ENCODE results near the gene ARHGAP24.

DNA sequence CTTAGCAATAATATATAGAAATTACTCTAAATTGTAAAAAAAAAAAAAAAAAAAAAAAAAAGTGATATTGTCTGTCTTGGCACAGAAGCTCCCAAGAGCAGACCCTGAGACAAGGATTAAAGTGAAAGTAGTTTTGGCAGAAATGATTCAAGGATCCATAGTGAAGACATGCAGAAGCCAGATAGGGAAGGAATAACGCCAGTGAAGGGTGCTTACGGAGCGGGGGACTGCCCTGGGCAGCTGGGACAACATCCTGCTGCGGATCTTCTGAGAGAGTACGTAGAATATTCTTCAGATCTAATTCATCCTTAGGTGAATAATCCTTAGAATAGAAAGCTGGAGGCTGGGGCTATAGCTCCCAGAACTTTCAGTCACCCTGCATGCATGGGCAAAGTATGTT lies 39.8 kb downstream of the ARHGAP24 start:
- TF ChIP-seq, protein P1, sequence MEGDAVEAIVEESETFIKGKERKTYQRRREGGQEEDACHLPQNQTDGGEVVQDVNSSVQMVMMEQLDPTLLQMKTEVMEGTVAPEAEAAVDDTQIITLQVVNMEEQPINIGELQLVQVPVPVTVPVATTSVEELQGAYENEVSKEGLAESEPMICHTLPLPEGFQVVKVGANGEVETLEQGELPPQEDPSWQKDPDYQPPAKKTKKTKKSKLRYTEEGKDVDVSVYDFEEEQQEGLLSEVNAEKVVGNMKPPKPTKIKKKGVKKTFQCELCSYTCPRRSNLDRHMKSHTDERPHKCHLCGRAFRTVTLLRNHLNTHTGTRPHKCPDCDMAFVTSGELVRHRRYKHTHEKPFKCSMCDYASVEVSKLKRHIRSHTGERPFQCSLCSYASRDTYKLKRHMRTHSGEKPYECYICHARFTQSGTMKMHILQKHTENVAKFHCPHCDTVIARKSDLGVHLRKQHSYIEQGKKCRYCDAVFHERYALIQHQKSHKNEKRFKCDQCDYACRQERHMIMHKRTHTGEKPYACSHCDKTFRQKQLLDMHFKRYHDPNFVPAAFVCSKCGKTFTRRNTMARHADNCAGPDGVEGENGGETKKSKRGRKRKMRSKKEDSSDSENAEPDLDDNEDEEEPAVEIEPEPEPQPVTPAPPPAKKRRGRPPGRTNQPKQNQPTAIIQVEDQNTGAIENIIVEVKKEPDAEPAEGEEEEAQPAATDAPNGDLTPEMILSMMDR (IDR thresholded peaks at IDR 0.05; ENCODE audit: poor library complexity) = no peak
- TF ChIP-seq EZH2phosphoT487 (IDR thresholded peaks at IDR 0.05; ENCODE audit: low read depth, severe bottlenecking, unreplicated experiment) = no peak
